Psoas muscle (tissue), 8 donors: ENCODE data around the gene COL6A1. TPM values are rescaled to one million over a fixed set of nuclear protein-coding genes. Genes with fewer than 3 reads are reported as not detected.

Experiments
- ATAC-seq, 4 donors: fragments of 200-7000 bp; cut with Tn5 transposase; one replicate each; pipeline ENCODE4 v1.9.1; 2020; ENCODE audit warnings: moderate library complexity in 3 of 4, mild to moderate bottlenecking in 2 of 4
- DNase-seq, 2 donors: peaks; one replicate each; pipeline ENCODE4 v3.0.0-alpha.2; 2020
- H3K27ac ChIP-seq: fragments of 200-600 bp; one replicate; pipeline ENCODE4 v1.8.0; 2022
- H3K27me3 ChIP-seq, 3 donors: fragments of 200-600 bp in 1 of 3; one replicate each; pipeline versions ENCODE4 v1.6.1 to v1.8.0; 2013 to 2022; ENCODE audit warnings: low read length in 2 of 3, mild to moderate bottlenecking in 2 of 3, moderate library complexity in 1 of 3; ENCODE audit not compliant: insufficient read depth in 3 of 3
- H3K36me3 ChIP-seq, 2 donors: fragments of 200-600 bp in 1 of 2; one replicate each; pipeline versions ENCODE4 v1.6.1 to v1.8.0; 2013 to 2022; ENCODE audit warnings: low read depth in 1 of 2, mild to moderate bottlenecking in 1 of 2, moderate library complexity in 1 of 2; ENCODE audit not compliant: insufficient read depth in 1 of 2
- H3K4me1 ChIP-seq: fragments of 200-600 bp; one replicate; pipeline ENCODE4 v1.8.0; 2022
- H3K4me3 ChIP-seq: fragments of 200-600 bp; one replicate; pipeline ENCODE4 v1.8.0; 2022; ENCODE audit warnings: mild to moderate bottlenecking
- H3K9me3 ChIP-seq: fragments of 200-600 bp; one replicate; pipeline ENCODE4 v1.8.0; 2022
- whole genome bisulfite sequencing, 3 donors: extraction: QIAGEN DNeasy Blood & Tissue Kit; methylation state at CpG; one replicate each; pipeline versions ENCODE4 v1.1.6 to v1.1.7; 2013; 5-methylcytosine and 5-hydroxymethylcytosine counted together
- intact Hi-C, 2 donors: fragments of 100-400 bp; cut with DNase I; formaldehyde crosslinking; loops; one replicate each; pipeline versions ENCODE4 v1.11.0 to v1.14.2; 2022
- polyA plus RNA-seq, 3 donors: library from polyadenylated mRNA; stranded (reverse); fragments of 200-250 nt; gene quantifications; one replicate each; pipeline ENCODE4 v1.2.3, GENCODE V29; 2013
- total RNA-seq, 4 donors: library from RNA; stranded (reverse); fragmentation: NEBNext Ultra II Directional in 2 of 4; extraction: Animal tissue kit (Norgen Biotek cat#: 25700) in 2 of 4; gene quantifications; one replicate each; pipeline versions ENCODE4 v1.2.1 to v1.2.4, GENCODE V29; 2021 to 2023
- TF ChIP-seq, protein P1 (sequence below): fragments of 200-600 bp; IDR thresholded peaks from one replicate; pipeline ENCODE4 v1.8.0; 2022; ENCODE audit warnings: antibody characterized with exemption
- donor health status: healthy with polysubstance abuse.
- donor health status: DM: no; HTN: no; CAD: no; lungs with moderate emphysema.
- donor health status: Bipolar disorder and iron deficiency.
- donor health status: healthy.
- donor health status: DM: yes; HTN: yes; CAD: no.
- donor health status: DM: no; HTN: no; CAD: no.
- donor health status: DM: no; HTN: no; CAD: no.
- donor health status: DM: yes; HTN: yes; CAD: no.

COL6A1 gene
- total and polyA plus RNA-seq, 7 donors, result 29.4 to 83.0 (median 36.1) TPM

DNA sequence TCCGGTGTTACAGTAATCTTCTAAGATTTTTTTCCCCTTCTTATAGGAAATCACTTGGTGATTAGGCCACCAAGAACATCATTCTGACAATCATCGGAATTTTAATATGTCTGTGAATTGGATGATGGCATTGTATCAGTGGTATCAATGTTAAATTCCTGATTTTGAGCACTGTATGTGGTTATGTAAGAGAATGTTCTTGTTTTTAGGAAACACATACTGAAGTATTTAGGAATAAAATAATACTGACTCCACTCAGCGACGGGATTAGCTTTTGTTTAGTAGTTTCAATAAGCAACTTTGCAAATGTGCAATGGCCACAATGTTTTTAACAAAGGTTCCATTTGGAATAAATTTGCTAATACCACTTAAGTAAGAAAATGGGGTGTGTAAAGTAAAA, 30.6 kb downstream of the COL6A1 start:
- DNase-seq, result no peak
- Histone ChIP-seq H3K9me3 (no peaks in the 10 kb centered on the region), H3K4me3 (no peak overlapping the region), H3K4me1 (no peaks in the 10 kb centered on the region), H3K36me3 (no peaks in the 10 kb centered on the region), H3K27ac (no peak overlapping the region), H3K27me3 (peaks cover 0 to 6% (median 0%) of the 10 kb centered on the region in 3 donors)
- TF ChIP-seq, protein P1, sequence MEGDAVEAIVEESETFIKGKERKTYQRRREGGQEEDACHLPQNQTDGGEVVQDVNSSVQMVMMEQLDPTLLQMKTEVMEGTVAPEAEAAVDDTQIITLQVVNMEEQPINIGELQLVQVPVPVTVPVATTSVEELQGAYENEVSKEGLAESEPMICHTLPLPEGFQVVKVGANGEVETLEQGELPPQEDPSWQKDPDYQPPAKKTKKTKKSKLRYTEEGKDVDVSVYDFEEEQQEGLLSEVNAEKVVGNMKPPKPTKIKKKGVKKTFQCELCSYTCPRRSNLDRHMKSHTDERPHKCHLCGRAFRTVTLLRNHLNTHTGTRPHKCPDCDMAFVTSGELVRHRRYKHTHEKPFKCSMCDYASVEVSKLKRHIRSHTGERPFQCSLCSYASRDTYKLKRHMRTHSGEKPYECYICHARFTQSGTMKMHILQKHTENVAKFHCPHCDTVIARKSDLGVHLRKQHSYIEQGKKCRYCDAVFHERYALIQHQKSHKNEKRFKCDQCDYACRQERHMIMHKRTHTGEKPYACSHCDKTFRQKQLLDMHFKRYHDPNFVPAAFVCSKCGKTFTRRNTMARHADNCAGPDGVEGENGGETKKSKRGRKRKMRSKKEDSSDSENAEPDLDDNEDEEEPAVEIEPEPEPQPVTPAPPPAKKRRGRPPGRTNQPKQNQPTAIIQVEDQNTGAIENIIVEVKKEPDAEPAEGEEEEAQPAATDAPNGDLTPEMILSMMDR, result no peak
- 93 to 97% (median 96%) methylated on average over 4 of the region's 4 CpGs for WGBS, 3 donors
- intact Hi-C loops, result no loop called here
- ATAC-seq, result no peak

DNA sequence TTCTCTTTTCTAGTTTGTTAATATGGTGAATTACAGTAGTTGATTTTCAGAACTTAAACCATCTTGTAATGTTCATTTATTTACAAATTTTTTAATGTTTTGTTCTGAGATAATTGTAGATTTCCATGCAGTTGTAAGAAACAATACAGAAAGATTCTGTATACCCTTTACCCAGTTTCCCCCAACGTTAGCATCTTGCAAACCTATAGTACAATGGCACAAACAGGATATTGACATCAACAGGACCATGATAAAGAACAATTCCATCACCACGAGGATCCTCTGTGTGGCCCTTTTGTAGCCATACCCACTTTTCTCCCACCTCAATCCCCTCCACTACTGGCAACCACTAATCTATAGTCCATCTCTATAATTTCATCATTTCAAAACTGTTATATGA, 33.3 kb downstream of the COL6A1 start:
- H3K4me1 ChIP-seq, result no peaks in the 10 kb centered on the region
- TF ChIP-seq, protein P1, result no peak
- no peak overlapping the region for H3K4me3 ChIP-seq
- no peaks in the 10 kb centered on the region for H3K36me3 ChIP-seq
- H3K27ac ChIP-seq, result no peak overlapping the region
- no peaks in the 10 kb centered on the region for H3K9me3 ChIP-seq
- DNase-seq (no peak), ATAC-seq (no peak)
- intact Hi-C loops, result no loop called here
- WGBS, 3 donors, result 40 to 70% (median 49%) methylated on average over 2 of the region's 2 CpGs
- H3K27me3 ChIP-seq, result peaks cover 0 to 20% (median 0%) of the 10 kb centered on the region in 3 donors

DNA sequence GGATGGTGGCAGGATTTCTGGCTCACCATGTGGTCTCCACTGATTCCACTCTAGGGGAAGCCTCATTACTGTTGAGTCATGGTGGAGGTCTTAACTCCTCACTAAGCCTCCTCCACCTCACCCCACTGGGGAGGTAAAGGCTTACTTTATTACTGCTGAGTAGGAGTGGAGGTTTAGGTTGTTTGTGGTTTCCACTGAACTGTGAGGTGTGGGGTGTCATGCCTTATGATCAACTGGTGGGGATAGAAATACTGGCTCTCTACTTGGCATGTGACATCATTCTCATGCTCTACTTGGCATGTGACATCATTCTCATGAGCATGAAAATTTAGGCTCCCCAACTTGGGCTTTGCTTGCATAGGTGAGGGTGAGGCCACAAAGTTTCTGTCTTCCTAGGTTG, 35.6 kb downstream of the COL6A1 start:
- intact Hi-C loops, result no loop called here
- Histone ChIP-seq H3K27ac (no peak overlapping the region), H3K9me3 (no peaks in the 10 kb centered on the region), H3K4me3 (no peak overlapping the region), H3K27me3 (peaks cover 0 to 25% (median 0%) of the 10 kb centered on the region in 3 donors), H3K4me1 (no peaks in the 10 kb centered on the region), H3K36me3 (no peaks in the 10 kb centered on the region)
- no peak for DNase-seq
- TF ChIP-seq, protein P1, result no peak
- no peak for ATAC-seq

DNA sequence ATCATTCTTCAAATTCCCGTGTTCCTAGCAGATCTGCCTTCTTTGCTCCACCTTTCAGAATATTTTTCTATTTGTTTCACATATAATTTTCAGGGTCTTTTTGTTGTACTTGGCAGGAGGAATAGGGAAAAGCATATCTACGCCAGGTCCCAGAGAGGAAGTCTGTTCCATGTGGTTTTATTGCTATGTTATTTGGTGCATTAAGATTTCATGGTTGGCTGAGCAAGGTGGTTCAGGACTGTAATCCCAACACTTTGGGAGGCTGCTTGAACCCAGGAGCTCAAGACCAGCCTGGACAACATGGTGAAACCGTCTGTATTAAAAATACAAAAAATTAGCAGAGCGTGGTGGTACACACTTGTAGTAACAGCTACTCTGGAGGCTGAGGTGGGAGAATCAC, 36.1 kb downstream of the COL6A1 start:
- no peak for DNase-seq
- intact Hi-C loops, result no loop called here

DNA sequence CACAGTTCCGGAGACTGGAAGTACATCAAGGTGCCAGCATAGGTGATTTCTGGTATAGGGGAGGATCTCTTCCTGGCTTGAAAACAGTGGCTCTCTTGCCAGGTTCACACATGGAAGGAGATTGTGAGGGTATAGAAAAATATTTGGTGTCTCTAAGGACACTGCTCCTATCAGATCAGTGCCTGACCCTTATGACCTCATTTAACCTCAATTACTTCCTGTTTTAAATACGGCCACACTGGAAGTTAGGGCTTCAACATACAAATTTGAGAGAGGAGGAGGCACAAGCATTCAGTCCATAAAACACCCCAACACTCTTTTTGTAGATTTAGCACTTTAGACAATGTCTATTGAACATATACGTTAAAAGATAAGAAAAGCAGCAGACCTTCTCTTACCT, 37.0 kb downstream of the COL6A1 start:
- no peak for DNase-seq
- no peaks in the 10 kb centered on the region for H3K36me3 ChIP-seq
- no peak for ATAC-seq
- TF ChIP-seq, protein P1, result no peak
- H3K4me3 ChIP-seq, result no peak overlapping the region
- no peaks in the 10 kb centered on the region for H3K4me1 ChIP-seq
- no peak overlapping the region for H3K27ac ChIP-seq
- no peaks in the 10 kb centered on the region for H3K9me3 ChIP-seq
- intact Hi-C loops, result no loop called here
- WGBS, 3 donors, result 72 to 77% (median 77%) methylated on average over 3 of the region's 3 CpGs
- peaks cover 0 to 25% (median 0%) of the 10 kb centered on the region in 3 donors for H3K27me3 ChIP-seq

More for the DNA sequence above, 36.1 kb downstream of the COL6A1 start:
- no peaks in the 10 kb centered on the region for H3K9me3 ChIP-seq
- H3K27ac ChIP-seq, result no peak overlapping the region
- no peaks in the 10 kb centered on the region for H3K36me3 ChIP-seq
- TF ChIP-seq, protein P1, result no peak
- ATAC-seq, result no peak
- H3K27me3 ChIP-seq, result peaks cover 0 to 25% (median 0%) of the 10 kb centered on the region in 3 donors
- WGBS, 3 donors, result 84 to 88% (median 87%) methylated on average over 4 of the region's 4 CpGs
- no peaks in the 10 kb centered on the region for H3K4me1 ChIP-seq
- no peak overlapping the region for H3K4me3 ChIP-seq
